ENCODE results near the gene GJC1.

GJC1 gene

GRCh38 chr17:44769647-44770084 is 60.4 kb downstream of the GJC1 start:
- H3K4me3 ChIP-seq (ENCODE audit: low read depth, low read length), result no peak overlapping the region
- H3K36me3 ChIP-seq (ENCODE audit: insufficient read depth, low read length), result no peaks in the 10 kb centered on the region
- H3K4me1 ChIP-seq (ENCODE audit: control insufficient read depth, insufficient read depth, low read length, unreplicated experiment), result no peaks in the 10 kb centered on the region
- no peak overlapping the region for H2AFZ ChIP-seq (ENCODE audit: low read length, unreplicated experiment)
- H3K27me3 ChIP-seq (ENCODE audit: insufficient read depth, low read length), result peaks cover 8% of the 10 kb centered on the region; the same call in 1 of the 2 replicates
- no peak overlapping the region for H3K27ac ChIP-seq (ENCODE audit: low read depth, low read length)
- H3K79me2 ChIP-seq (ENCODE audit: control insufficient read depth, insufficient read depth, low read length, unreplicated experiment), result no peaks in the 10 kb centered on the region

- Histone ChIP-seq H3K4me3 (ENCODE audit: low read depth, low read length) (no peak overlapping the region), H3K36me3 (ENCODE audit: insufficient read depth, low read length) (no peaks in the 10 kb centered on the region), H3K4me1 (ENCODE audit: control insufficient read depth, insufficient read depth, low read length, unreplicated experiment) (no peaks in the 10 kb centered on the region), H3K27me3 (ENCODE audit: insufficient read depth, low read length) (peaks cover 8% of the 10 kb centered on the region; the same call in 1 of the 2 replicates), H3K27ac (ENCODE audit: low read depth, low read length) (no peak overlapping the region), H2AFZ (ENCODE audit: low read length, unreplicated experiment) (no peak overlapping the region), H3K79me2 (ENCODE audit: control insufficient read depth, insufficient read depth, low read length, unreplicated experiment) (no peaks in the 10 kb centered on the region)
Observed at GRCh38 chr17:44769230-44769629, 60.9 kb downstream of the GJC1 start.

GRCh38 chr17:44768505-44769142 is 61.5 kb downstream of the GJC1 start:
- H2AFZ ChIP-seq (ENCODE audit: low read length, unreplicated experiment), result no peak overlapping the region
- no peaks in the 10 kb centered on the region for H3K79me2 ChIP-seq (ENCODE audit: control insufficient read depth, insufficient read depth, low read length, unreplicated experiment)
- H3K4me3 ChIP-seq (ENCODE audit: low read depth, low read length), result no peak overlapping the region
- no peaks in the 10 kb centered on the region for H3K36me3 ChIP-seq (ENCODE audit: insufficient read depth, low read length)
- H3K4me1 ChIP-seq (ENCODE audit: control insufficient read depth, insufficient read depth, low read length, unreplicated experiment), result no peaks in the 10 kb centered on the region
- H3K27me3 ChIP-seq (ENCODE audit: insufficient read depth, low read length), result 0 out of 2 replicates have a peak, but pooled peaks cover 8% of the 10 kb centered on the region
- no peak overlapping the region for H3K27ac ChIP-seq (ENCODE audit: low read depth, low read length)

GRCh38 chr17:44767493-44767892 is 62.6 kb downstream of the GJC1 start:
- Histone ChIP-seq H3K27me3 (ENCODE audit: insufficient read depth, low read length) (no peaks in the 10 kb centered on the region), H3K4me3 (ENCODE audit: low read depth, low read length) (no peak overlapping the region), H3K27ac (ENCODE audit: low read depth, low read length) (no peak overlapping the region), H3K36me3 (ENCODE audit: insufficient read depth, low read length) (no peaks in the 10 kb centered on the region), H3K4me1 (ENCODE audit: control insufficient read depth, insufficient read depth, low read length, unreplicated experiment) (no peaks in the 10 kb centered on the region), H3K79me2 (ENCODE audit: control insufficient read depth, insufficient read depth, low read length, unreplicated experiment) (no peaks in the 10 kb centered on the region), H2AFZ (ENCODE audit: low read length, unreplicated experiment) (no peak overlapping the region)

GRCh38 chr17:44766409-44767038 is 63.6 kb downstream of the GJC1 start:
- no peaks in the 10 kb centered on the region for H3K79me2 ChIP-seq (ENCODE audit: control insufficient read depth, insufficient read depth, low read length, unreplicated experiment)
- no peaks in the 10 kb centered on the region for H3K4me1 ChIP-seq (ENCODE audit: control insufficient read depth, insufficient read depth, low read length, unreplicated experiment)
- no peaks in the 10 kb centered on the region for H3K36me3 ChIP-seq (ENCODE audit: insufficient read depth, low read length)
- H3K27ac ChIP-seq (ENCODE audit: low read depth, low read length), result no peak overlapping the region
- no peak overlapping the region for H2AFZ ChIP-seq (ENCODE audit: low read length, unreplicated experiment)
- no peak overlapping the region for H3K4me3 ChIP-seq (ENCODE audit: low read depth, low read length)
- H3K27me3 ChIP-seq (ENCODE audit: insufficient read depth, low read length), result no peaks in the 10 kb centered on the region

GRCh38 chr17:44765965-44766364 is 64.1 kb downstream of the GJC1 start:
- H3K4me3 ChIP-seq (ENCODE audit: low read depth, low read length), result no peak overlapping the region
- no peaks in the 10 kb centered on the region for H3K79me2 ChIP-seq (ENCODE audit: control insufficient read depth, insufficient read depth, low read length, unreplicated experiment)
- no peaks in the 10 kb centered on the region for H3K36me3 ChIP-seq (ENCODE audit: insufficient read depth, low read length)
- H3K27ac ChIP-seq (ENCODE audit: low read depth, low read length), result no peak overlapping the region
- H3K27me3 ChIP-seq (ENCODE audit: insufficient read depth, low read length), result no peaks in the 10 kb centered on the region
- no peaks in the 10 kb centered on the region for H3K4me1 ChIP-seq (ENCODE audit: control insufficient read depth, insufficient read depth, low read length, unreplicated experiment)
- no peak overlapping the region for H2AFZ ChIP-seq (ENCODE audit: low read length, unreplicated experiment)

GRCh38 chr17:44763170-44763569 is 66.9 kb downstream of the GJC1 start:
- Histone ChIP-seq H3K79me2 (ENCODE audit: control insufficient read depth, insufficient read depth, low read length, unreplicated experiment) (no peaks in the 10 kb centered on the region), H3K27ac (ENCODE audit: low read depth, low read length) (no peak overlapping the region)

GRCh38 chr17:44761932-44762810 is 67.9 kb downstream of the GJC1 start:
- Histone ChIP-seq H3K27me3 (ENCODE audit: insufficient read depth, low read length) (peaks cover 21% of the 10 kb centered on the region; the same call in 1 of the 2 replicates), H3K4me1 (ENCODE audit: control insufficient read depth, insufficient read depth, low read length, unreplicated experiment) (peaks cover 5% of the 10 kb centered on the region), H3K36me3 (ENCODE audit: insufficient read depth, low read length) (no peaks in the 10 kb centered on the region), H3K27ac (ENCODE audit: low read depth, low read length) (no peak overlapping the region), H3K4me3 (ENCODE audit: low read depth, low read length) (no peak overlapping the region), H2AFZ (ENCODE audit: low read length, unreplicated experiment) (no peak overlapping the region), H3K79me2 (ENCODE audit: control insufficient read depth, insufficient read depth, low read length, unreplicated experiment) (no peaks in the 10 kb centered on the region)

More at GRCh38 chr17:44763170-44763569, 66.9 kb downstream of the GJC1 start:
- H3K4me1 ChIP-seq (ENCODE audit: control insufficient read depth, insufficient read depth, low read length, unreplicated experiment), result peaks cover 5% of the 10 kb centered on the region
- H3K4me3 ChIP-seq (ENCODE audit: low read depth, low read length), result no peak overlapping the region
- H2AFZ ChIP-seq (ENCODE audit: low read length, unreplicated experiment), result no peak overlapping the region
- H3K36me3 ChIP-seq (ENCODE audit: insufficient read depth, low read length), result no peaks in the 10 kb centered on the region
- peaks cover 14% of the 10 kb centered on the region; the same call in 1 of the 2 replicates for H3K27me3 ChIP-seq (ENCODE audit: insufficient read depth, low read length)

GRCh38 chr17:44760474-44761308 is 69.4 kb downstream of the GJC1 start:
- no peak overlapping the region for H3K4me3 ChIP-seq (ENCODE audit: low read depth, low read length)
- no peaks in the 10 kb centered on the region for H3K79me2 ChIP-seq (ENCODE audit: control insufficient read depth, insufficient read depth, low read length, unreplicated experiment)
- no peak overlapping the region for H3K27ac ChIP-seq (ENCODE audit: low read depth, low read length)
- peaks cover 21% of the 10 kb centered on the region; the same call in 1 of the 2 replicates for H3K27me3 ChIP-seq (ENCODE audit: insufficient read depth, low read length)
- H3K4me1 ChIP-seq (ENCODE audit: control insufficient read depth, insufficient read depth, low read length, unreplicated experiment), result peaks cover 5% of the 10 kb centered on the region
- no peak overlapping the region for H2AFZ ChIP-seq (ENCODE audit: low read length, unreplicated experiment)
- no peaks in the 10 kb centered on the region for H3K36me3 ChIP-seq (ENCODE audit: insufficient read depth, low read length)

GRCh38 chr17:44759916-44760243 is 70.2 kb downstream of the GJC1 start:
- H3K36me3 ChIP-seq (ENCODE audit: insufficient read depth, low read length), result no peaks in the 10 kb centered on the region
- H3K27ac ChIP-seq (ENCODE audit: low read depth, low read length), result no peak overlapping the region
- no peak overlapping the region for H3K4me3 ChIP-seq (ENCODE audit: low read depth, low read length)
- H3K79me2 ChIP-seq (ENCODE audit: control insufficient read depth, insufficient read depth, low read length, unreplicated experiment), result no peaks in the 10 kb centered on the region
- H3K27me3 ChIP-seq (ENCODE audit: insufficient read depth, low read length), result peaks cover 21% of the 10 kb centered on the region; the same call in 1 of the 2 replicates
- H3K4me1 ChIP-seq (ENCODE audit: control insufficient read depth, insufficient read depth, low read length, unreplicated experiment), result peaks cover 5% of the 10 kb centered on the region
- H2AFZ ChIP-seq (ENCODE audit: low read length, unreplicated experiment), result no peak overlapping the region
